ENCODE results near the gene TCF7L1.

DNA sequence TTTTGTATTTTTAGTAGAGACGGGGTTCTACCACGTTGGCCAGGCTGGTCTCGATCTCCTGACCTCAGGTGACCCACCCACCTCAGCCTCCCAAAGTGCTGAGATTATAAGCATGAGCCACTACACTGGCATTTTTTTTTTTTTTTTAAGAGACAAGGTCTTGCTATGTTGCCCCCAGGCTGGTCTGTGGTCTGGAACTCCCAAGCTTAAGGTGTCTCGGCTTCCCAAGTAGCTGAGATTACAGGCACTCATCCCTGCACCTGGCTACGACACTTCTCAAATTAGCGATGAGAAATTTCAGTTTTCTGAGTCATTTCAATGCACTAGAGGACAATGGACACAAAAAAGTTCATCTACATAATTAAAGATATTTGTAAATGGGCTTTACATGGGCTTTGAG, 36.6 kb upstream of the TCF7L1 start:
- no peak for TF ChIP-seq RARB (CRISPR knock-in tag; IDR thresholded peaks at IDR 0.05)
- no peak for TF ChIP-seq SNAI2 (CRISPR knock-in tag; IDR thresholded peaks at IDR 0.05)
- TF ChIP-seq PATZ1 (CRISPR knock-in tag; IDR thresholded peaks at IDR 0.05; ENCODE audit: borderline replicate concordance) = no peak
- no peak for TF ChIP-seq ZFP30 (CRISPR knock-in tag; IDR thresholded peaks at IDR 0.05)
- no peak for TF ChIP-seq CREB5 (CRISPR knock-in tag; IDR thresholded peaks at IDR 0.05; ENCODE audit: low read depth)
- TF ChIP-seq PPARA (CRISPR knock-in tag; IDR thresholded peaks at IDR 0.05; ENCODE audit: borderline replicate concordance) = no peak
- no peak for TF ChIP-seq BACH2 (CRISPR knock-in tag; IDR thresholded peaks at IDR 0.05; ENCODE audit: borderline replicate concordance)
- TF ChIP-seq, protein P1, sequence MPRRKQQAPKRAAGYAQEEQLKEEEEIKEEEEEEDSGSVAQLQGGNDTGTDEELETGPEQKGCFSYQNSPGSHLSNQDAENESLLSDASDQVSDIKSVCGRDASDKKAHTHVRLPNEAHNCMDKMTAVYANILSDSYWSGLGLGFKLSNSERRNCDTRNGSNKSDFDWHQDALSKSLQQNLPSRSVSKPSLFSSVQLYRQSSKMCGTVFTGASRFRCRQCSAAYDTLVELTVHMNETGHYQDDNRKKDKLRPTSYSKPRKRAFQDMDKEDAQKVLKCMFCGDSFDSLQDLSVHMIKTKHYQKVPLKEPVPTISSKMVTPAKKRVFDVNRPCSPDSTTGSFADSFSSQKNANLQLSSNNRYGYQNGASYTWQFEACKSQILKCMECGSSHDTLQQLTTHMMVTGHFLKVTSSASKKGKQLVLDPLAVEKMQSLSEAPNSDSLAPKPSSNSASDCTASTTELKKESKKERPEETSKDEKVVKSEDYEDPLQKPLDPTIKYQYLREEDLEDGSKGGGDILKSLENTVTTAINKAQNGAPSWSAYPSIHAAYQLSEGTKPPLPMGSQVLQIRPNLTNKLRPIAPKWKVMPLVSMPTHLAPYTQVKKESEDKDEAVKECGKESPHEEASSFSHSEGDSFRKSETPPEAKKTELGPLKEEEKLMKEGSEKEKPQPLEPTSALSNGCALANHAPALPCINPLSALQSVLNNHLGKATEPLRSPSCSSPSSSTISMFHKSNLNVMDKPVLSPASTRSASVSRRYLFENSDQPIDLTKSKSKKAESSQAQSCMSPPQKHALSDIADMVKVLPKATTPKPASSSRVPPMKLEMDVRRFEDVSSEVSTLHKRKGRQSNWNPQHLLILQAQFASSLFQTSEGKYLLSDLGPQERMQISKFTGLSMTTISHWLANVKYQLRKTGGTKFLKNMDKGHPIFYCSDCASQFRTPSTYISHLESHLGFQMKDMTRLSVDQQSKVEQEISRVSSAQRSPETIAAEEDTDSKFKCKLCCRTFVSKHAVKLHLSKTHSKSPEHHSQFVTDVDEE (CRISPR knock-in tag; IDR thresholded peaks at IDR 0.05) = no peak
- no peak for TF ChIP-seq ISL1 (CRISPR knock-in tag; IDR thresholded peaks at IDR 0.05)
- no peak for TF ChIP-seq GLIS3 (CRISPR knock-in tag; IDR thresholded peaks at IDR 0.05)
- no peak for TF ChIP-seq ZFP3 (CRISPR knock-in tag; IDR thresholded peaks at IDR 0.05)
- no peak for TF ChIP-seq POU6F1 (CRISPR knock-in tag; IDR thresholded peaks at IDR 0.05; ENCODE audit: borderline replicate concordance, low read depth)
- TF ChIP-seq, protein P2, sequence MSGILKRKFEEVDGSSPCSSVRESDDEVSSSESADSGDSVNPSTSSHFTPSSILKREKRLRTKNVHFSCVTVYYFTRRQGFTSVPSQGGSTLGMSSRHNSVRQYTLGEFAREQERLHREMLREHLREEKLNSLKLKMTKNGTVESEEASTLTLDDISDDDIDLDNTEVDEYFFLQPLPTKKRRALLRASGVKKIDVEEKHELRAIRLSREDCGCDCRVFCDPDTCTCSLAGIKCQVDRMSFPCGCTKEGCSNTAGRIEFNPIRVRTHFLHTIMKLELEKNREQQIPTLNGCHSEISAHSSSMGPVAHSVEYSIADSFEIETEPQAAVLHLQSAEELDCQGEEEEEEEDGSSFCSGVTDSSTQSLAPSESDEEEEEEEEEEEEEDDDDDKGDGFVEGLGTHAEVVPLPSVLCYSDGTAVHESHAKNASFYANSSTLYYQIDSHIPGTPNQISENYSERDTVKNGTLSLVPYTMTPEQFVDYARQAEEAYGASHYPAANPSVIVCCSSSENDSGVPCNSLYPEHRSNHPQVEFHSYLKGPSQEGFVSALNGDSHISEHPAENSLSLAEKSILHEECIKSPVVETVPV (CRISPR knock-in tag; IDR thresholded peaks at IDR 0.05) = no peak

All from SK-N-SH treated with all-trans-retinoic acid at 6 μM for 48 hours (cell line).